A673 (cell line): ENCODE results near the gene IPPK.

Experiments used
- EZH2 ChIP-seq: fragments of 200-600 bp; sonication (generic); IDR thresholded peaks from 2 replicates; pipeline ENCODE4 v1.6.1; 2017; ENCODE audit warnings: borderline replicate concordance, low read depth, mild to moderate bottlenecking, mixed read lengths, antibody characterized with exemption, low read length; ENCODE audit not compliant: poor library complexity, severe bottlenecking
- TF ChIP-seq, protein P1 (sequence below): fragments of 300-800, 200-600 bp; sonication (generic); conservative IDR thresholded peaks from 2 replicates; pipeline ENCODE4 v1.5.1; 2017; ENCODE audit warnings: low read depth, mild to moderate bottlenecking, antibody characterized with exemption, low read length, moderate library complexity, mixed read lengths

DNA sequence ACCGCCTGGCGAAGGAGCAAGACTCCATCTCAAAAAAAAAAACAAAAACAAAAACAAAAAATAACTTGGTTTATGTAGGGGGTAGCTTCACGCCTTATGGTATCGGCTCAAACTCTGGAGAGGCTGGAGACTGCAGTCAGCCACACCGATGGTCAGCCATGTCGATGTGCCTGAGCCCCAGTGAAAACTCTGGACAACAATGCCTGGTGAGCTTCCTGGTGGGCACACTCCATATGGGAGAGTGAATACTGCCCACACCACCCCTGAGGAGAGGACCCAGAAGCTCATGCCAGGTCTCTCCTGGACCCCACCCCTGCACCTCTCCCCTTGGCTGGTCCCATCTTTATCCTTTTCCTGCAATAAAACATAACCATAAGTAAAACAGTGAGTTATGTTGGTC is 19.6 kb downstream of the IPPK start:
- TF ChIP-seq, protein P1, sequence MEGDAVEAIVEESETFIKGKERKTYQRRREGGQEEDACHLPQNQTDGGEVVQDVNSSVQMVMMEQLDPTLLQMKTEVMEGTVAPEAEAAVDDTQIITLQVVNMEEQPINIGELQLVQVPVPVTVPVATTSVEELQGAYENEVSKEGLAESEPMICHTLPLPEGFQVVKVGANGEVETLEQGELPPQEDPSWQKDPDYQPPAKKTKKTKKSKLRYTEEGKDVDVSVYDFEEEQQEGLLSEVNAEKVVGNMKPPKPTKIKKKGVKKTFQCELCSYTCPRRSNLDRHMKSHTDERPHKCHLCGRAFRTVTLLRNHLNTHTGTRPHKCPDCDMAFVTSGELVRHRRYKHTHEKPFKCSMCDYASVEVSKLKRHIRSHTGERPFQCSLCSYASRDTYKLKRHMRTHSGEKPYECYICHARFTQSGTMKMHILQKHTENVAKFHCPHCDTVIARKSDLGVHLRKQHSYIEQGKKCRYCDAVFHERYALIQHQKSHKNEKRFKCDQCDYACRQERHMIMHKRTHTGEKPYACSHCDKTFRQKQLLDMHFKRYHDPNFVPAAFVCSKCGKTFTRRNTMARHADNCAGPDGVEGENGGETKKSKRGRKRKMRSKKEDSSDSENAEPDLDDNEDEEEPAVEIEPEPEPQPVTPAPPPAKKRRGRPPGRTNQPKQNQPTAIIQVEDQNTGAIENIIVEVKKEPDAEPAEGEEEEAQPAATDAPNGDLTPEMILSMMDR, result no peak
- TF ChIP-seq EZH2, result no peak
